Measurements from ENCODE around the gene ATP8A2.

Gene ATP8A2

DNA sequence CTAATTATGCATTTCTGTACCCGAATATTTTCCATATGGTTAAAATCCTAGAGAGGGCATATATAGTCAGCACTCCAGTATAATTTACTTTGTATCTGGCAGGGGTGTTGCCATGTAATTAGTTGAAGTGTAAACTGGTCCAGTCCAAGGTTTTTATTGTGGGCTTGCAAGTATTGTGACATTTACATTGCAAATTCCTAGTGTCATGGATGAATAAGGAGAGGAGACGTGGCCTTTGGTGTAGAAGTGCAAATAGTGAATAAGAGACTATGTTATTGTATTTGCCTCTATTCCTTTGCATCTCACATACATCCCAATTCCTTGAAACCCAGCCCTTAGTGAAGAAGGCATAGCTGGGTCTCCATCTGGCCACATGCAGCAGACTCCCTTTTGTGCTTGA is 330.6 kb downstream of the ATP8A2 start:
- no peak overlapping the region for H3K4me3 ChIP-seq (ENCODE audit: low read depth, low read length)
- TF ChIP-seq, protein P1, sequence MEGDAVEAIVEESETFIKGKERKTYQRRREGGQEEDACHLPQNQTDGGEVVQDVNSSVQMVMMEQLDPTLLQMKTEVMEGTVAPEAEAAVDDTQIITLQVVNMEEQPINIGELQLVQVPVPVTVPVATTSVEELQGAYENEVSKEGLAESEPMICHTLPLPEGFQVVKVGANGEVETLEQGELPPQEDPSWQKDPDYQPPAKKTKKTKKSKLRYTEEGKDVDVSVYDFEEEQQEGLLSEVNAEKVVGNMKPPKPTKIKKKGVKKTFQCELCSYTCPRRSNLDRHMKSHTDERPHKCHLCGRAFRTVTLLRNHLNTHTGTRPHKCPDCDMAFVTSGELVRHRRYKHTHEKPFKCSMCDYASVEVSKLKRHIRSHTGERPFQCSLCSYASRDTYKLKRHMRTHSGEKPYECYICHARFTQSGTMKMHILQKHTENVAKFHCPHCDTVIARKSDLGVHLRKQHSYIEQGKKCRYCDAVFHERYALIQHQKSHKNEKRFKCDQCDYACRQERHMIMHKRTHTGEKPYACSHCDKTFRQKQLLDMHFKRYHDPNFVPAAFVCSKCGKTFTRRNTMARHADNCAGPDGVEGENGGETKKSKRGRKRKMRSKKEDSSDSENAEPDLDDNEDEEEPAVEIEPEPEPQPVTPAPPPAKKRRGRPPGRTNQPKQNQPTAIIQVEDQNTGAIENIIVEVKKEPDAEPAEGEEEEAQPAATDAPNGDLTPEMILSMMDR (IDR thresholded peaks at IDR 0.05; ENCODE audit: low read depth, low read length): no peak
- TF ChIP-seq MYC (IDR thresholded peaks at IDR 0.05; ENCODE audit: low read depth, low read length) (no peak), POLR2A (IDR thresholded peaks at IDR 0.05; ENCODE audit: extremely low read depth, insufficient read length) (no peak)
- TF ChIP-seq, protein P2, sequence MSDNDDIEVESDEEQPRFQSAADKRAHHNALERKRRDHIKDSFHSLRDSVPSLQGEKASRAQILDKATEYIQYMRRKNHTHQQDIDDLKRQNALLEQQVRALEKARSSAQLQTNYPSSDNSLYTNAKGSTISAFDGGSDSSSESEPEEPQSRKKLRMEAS (IDR thresholded peaks at IDR 0.05; ENCODE audit: low read depth, low read length): no peak
- no peak for DNase-seq (ENCODE audit: low read depth)

DNA sequence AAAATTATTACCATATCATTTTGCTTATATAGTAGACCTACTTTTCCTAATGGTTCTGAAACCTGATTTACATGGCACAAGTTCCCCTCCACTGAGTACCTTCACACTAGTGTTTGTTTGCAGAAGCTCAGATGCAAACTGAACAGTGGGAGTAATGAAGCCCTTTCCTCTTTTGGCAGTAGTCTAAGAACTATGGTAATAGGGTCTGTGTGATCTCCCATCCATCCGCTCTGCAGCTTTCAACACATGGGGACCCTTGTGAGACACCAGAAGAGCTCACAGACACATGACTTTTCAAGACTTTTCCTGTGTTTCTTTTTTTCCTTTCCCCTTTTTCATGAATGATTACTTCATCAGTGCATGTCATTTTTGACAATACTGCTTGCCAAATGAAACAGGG is 336.0 kb downstream of the ATP8A2 start:
- TF ChIP-seq MYC (IDR thresholded peaks at IDR 0.05; ENCODE audit: low read depth, low read length): no peak
- no peak for TF ChIP-seq POLR2A (IDR thresholded peaks at IDR 0.05; ENCODE audit: extremely low read depth, insufficient read length)
- TF ChIP-seq, protein P1 (IDR thresholded peaks at IDR 0.05; ENCODE audit: low read depth, low read length): no peak
- TF ChIP-seq, protein P2 (IDR thresholded peaks at IDR 0.05; ENCODE audit: low read depth, low read length): no peak
- DNase-seq (ENCODE audit: low read depth): no peak
- H3K4me3 ChIP-seq (ENCODE audit: low read depth, low read length): no peak overlapping the region

DNA sequence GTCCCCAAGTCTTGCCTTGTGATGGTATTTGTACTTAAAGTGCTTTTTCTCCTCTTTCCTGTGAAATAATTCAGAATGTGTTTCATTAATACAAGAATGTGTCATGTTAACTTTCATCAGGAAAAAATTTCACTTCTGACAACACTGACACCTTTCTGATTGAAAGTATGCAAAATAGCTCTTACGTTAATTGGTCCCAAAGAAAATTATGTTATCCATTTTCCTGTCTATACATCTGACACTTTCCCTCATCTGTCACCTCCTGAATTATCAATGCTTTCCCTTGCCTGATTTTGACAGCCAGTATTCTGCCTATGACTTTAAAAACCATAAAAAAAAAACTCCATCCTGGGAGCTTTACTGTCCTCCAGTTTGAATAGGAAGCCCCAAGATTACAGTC is 336.5 kb downstream of the ATP8A2 start:
- H3K4me3 ChIP-seq (ENCODE audit: low read depth, low read length): no peak overlapping the region
- no peak for DNase-seq (ENCODE audit: low read depth)
- TF ChIP-seq MYC (IDR thresholded peaks at IDR 0.05; ENCODE audit: low read depth, low read length): no peak
- no peak for TF ChIP-seq POLR2A (IDR thresholded peaks at IDR 0.05; ENCODE audit: extremely low read depth, insufficient read length)
- TF ChIP-seq, protein P2 (IDR thresholded peaks at IDR 0.05; ENCODE audit: low read depth, low read length): no peak
- TF ChIP-seq, protein P1 (IDR thresholded peaks at IDR 0.05; ENCODE audit: low read depth, low read length): no peak

GRCh38 chr13:25709088-25709487 is 337.3 kb downstream of the ATP8A2 start:
- TF ChIP-seq, protein P1 (IDR thresholded peaks at IDR 0.05; ENCODE audit: low read depth, low read length): no peak
- TF ChIP-seq MYC (IDR thresholded peaks at IDR 0.05; ENCODE audit: low read depth, low read length) (no peak), POLR2A (IDR thresholded peaks at IDR 0.05; ENCODE audit: extremely low read depth, insufficient read length) (no peak)
- TF ChIP-seq, protein P2 (IDR thresholded peaks at IDR 0.05; ENCODE audit: low read depth, low read length): no peak
- H3K4me3 ChIP-seq (ENCODE audit: low read depth, low read length): no peak overlapping the region
- no peak for DNase-seq (ENCODE audit: low read depth)

DNA sequence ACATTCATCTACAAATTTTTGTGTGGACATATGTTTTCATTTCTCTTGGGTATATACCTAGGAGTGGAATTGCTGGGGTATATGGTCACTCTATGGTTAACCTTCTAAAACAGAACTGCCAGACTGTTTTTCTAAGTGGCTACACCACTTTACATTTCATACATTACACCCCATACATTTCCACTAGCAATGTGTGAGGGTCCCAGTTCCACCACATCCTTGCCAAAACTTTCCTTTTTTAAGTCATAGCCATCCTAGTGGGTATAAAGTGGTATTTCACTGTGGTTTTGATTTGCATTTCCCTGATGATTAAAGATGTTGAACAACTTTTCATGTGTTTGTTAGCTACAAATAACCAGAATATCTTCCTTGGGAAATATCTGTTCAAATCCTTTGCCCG is 344.0 kb downstream of the ATP8A2 start:
- H3K4me3 ChIP-seq (ENCODE audit: low read depth, low read length): no peak overlapping the region
- TF ChIP-seq, protein P1 (IDR thresholded peaks at IDR 0.05; ENCODE audit: low read depth, low read length): no peak
- TF ChIP-seq MYC (IDR thresholded peaks at IDR 0.05; ENCODE audit: low read depth, low read length): no peak
- TF ChIP-seq, protein P2 (IDR thresholded peaks at IDR 0.05; ENCODE audit: low read depth, low read length): no peak
- TF ChIP-seq POLR2A (IDR thresholded peaks at IDR 0.05; ENCODE audit: extremely low read depth, insufficient read length): no peak
- DNase-seq (ENCODE audit: low read depth): no peak

Measured in NB4 (cell line).